Trophoblast cell (in vitro differentiated cells and primary cell): ENCODE data around the gene BNC2.
"Not testable (repeated sequence)": the region's sequence is repeated elsewhere in the genome, so short reads cannot be mapped to it uniquely, and the experiment has no call there.

Experiments used
- DNase-seq, 2 donors: peaks; one replicate each; pipeline ENCODE4 v3.0.0-alpha.2; 2016
- H2AFZ ChIP-seq: 2 replicates; pipeline ENCODE4 v1.6.1; 2013; ENCODE audit warnings: low read length, moderate library complexity, mild to moderate bottlenecking; ENCODE audit not compliant: insufficient read depth, poor library complexity
- H2AK5ac ChIP-seq: 2 replicates; pipeline ENCODE4 v1.6.1; 2013; ENCODE audit warnings: mild to moderate bottlenecking, low read length
- H2BK120ac ChIP-seq: 2 replicates; pipeline ENCODE4 v1.6.1; 2013; ENCODE audit warnings: low read length, mild to moderate bottlenecking, moderate library complexity; ENCODE audit not compliant: insufficient read depth, poor library complexity
- H2BK12ac ChIP-seq: 2 replicates; pipeline ENCODE4 v1.6.1; 2013; ENCODE audit warnings: mild to moderate bottlenecking, low read length, moderate library complexity
- H2BK5ac ChIP-seq: 2 replicates; pipeline ENCODE4 v1.6.1; 2013; ENCODE audit warnings: low read length, low read depth, moderate library complexity, mild to moderate bottlenecking; ENCODE audit not compliant: poor library complexity
- H3K14ac ChIP-seq: 2 replicates; pipeline ENCODE4 v1.6.1; 2013; ENCODE audit warnings: mild to moderate bottlenecking, low read length
- H3K18ac ChIP-seq: 2 replicates; pipeline ENCODE4 v1.6.1; 2013; ENCODE audit warnings: mild to moderate bottlenecking, low read length
- H3K23ac ChIP-seq: 2 replicates; pipeline ENCODE4 v1.6.1; 2013; ENCODE audit warnings: low read length
- H3K27ac ChIP-seq: 2 replicates; pipeline ENCODE4 v1.5.1; 2013; ENCODE audit warnings: low read depth, mild to moderate bottlenecking, inconsistent platforms, low read length, moderate library complexity
- H3K27me3 ChIP-seq: 2 replicates; pipeline ENCODE4 v1.6.1; 2013; ENCODE audit warnings: inconsistent platforms, mild to moderate bottlenecking, low read length, moderate library complexity; ENCODE audit not compliant: insufficient read depth
- H3K36me3 ChIP-seq, 2 experiments: 1 replicate in 1 of 2; 2 replicates in 1 of 2; pipeline ENCODE4 v1.6.1; 2013; ENCODE audit warnings: low read length in 2 of 2, mild to moderate bottlenecking in 2 of 2, moderate library complexity in 1 of 2; ENCODE audit not compliant: insufficient read depth in 2 of 2, control insufficient read depth in 1 of 2
- H3K4ac ChIP-seq: 2 replicates; pipeline ENCODE4 v1.6.1; 2013; ENCODE audit warnings: low read depth, mild to moderate bottlenecking, low read length, moderate library complexity
- H3K4me1 ChIP-seq, 2 experiments: 1 replicate in 1 of 2; 2 replicates in 1 of 2; pipeline ENCODE4 v1.6.1; 2013; ENCODE audit warnings: low read length in 2 of 2, mild to moderate bottlenecking in 2 of 2, moderate library complexity in 1 of 2; ENCODE audit not compliant: insufficient read depth in 2 of 2, control insufficient read depth in 1 of 2
- H3K4me2 ChIP-seq: 2 replicates; pipeline ENCODE4 v1.6.1; 2013; ENCODE audit warnings: inconsistent platforms, mild to moderate bottlenecking, low read length, moderate library complexity
- H3K4me3 ChIP-seq: 2 replicates; pipeline ENCODE4 v1.5.1; 2013; ENCODE audit warnings: mild to moderate bottlenecking, low read depth, low read length, inconsistent platforms
- H3K79me1 ChIP-seq: one replicate; pipeline ENCODE4 v1.6.1; 2013; ENCODE audit warnings: low read length
- H3K79me2 ChIP-seq: 2 replicates; pipeline ENCODE4 v1.6.1; 2013; ENCODE audit warnings: low read length, mild to moderate bottlenecking; ENCODE audit not compliant: control insufficient read depth, insufficient read depth, poor library complexity
- H3K9ac ChIP-seq: 2 replicates; pipeline ENCODE4 v1.6.1; 2013; ENCODE audit warnings: mild to moderate bottlenecking, low read length
- H3K9me3 ChIP-seq: 2 replicates; pipeline ENCODE4 v1.6.1; 2013; ENCODE audit warnings: low read depth, mild to moderate bottlenecking, control low read depth, inconsistent platforms, low read length; ENCODE audit not compliant: insufficient read depth
- H4K12ac ChIP-seq: 2 replicates; pipeline ENCODE4 v1.6.1; 2013; ENCODE audit warnings: low read depth, mild to moderate bottlenecking, low read length, moderate library complexity
- H4K8ac ChIP-seq: 2 replicates; pipeline ENCODE4 v1.6.1; 2013; ENCODE audit warnings: low read depth, mild to moderate bottlenecking, low read length, moderate library complexity
- H4K91ac ChIP-seq: one replicate; pipeline ENCODE4 v1.6.1; 2013; ENCODE audit warnings: low read depth, mild to moderate bottlenecking, low read length, moderate library complexity
- WGBS: extraction: QIAGEN DNeasy Blood & Tissue Kit; methylation state at CpG from one replicate; pipeline ENCODE4 v1.1.7; 2013; ENCODE audit warnings: missing lambda C conversion rate; ENCODE audit not compliant: insufficient read length, insufficient coverage; ENCODE audit errors: extremely low coverage; 5-methylcytosine and 5-hydroxymethylcytosine counted together

Gene BNC2

GRCh38 chr9:16484180-16484579 lies 386.3 kb downstream of the BNC2 start:
- Histone ChIP-seq H2BK5ac (no peak overlapping the region), H4K91ac (no peak overlapping the region), H3K27ac (no peak overlapping the region), H3K4me3 (no peak overlapping the region), H3K79me2 (no peaks in the 10 kb centered on the region), H3K18ac (no peak overlapping the region), H3K27me3 (no peaks in the 10 kb centered on the region), H4K8ac (no peak overlapping the region), H3K4me1 (peaks cover 4 to 11% of the 10 kb centered on the region in 2 experiments), H2BK12ac (no peak overlapping the region), H2AFZ (no peak overlapping the region), H3K14ac (no peak overlapping the region), H3K23ac (no peak overlapping the region), H3K79me1 (peaks cover 5% of the 10 kb centered on the region), H3K9ac (no peak overlapping the region), H2BK120ac (no peak overlapping the region), H3K4me2 (no peak overlapping the region), H3K9me3 (no peaks in the 10 kb centered on the region), H3K36me3 (no peaks in the 10 kb centered on the region), H2AK5ac (no peak overlapping the region), H4K12ac (no peak overlapping the region), H3K4ac (no peak overlapping the region)
- no CpG with 5 or more reads among the region's 5 CpGs for WGBS
- no peak for DNase-seq

GRCh38 chr9:16482764-16483163 lies 387.7 kb downstream of the BNC2 start:
- H3K9ac ChIP-seq = no peak overlapping the region
- WGBS = no CpG with 5 or more reads among the region's 6 CpGs
- no peak overlapping the region for H2AK5ac ChIP-seq
- H4K8ac ChIP-seq = no peak overlapping the region
- H3K79me2 ChIP-seq = no peaks in the 10 kb centered on the region
- H3K9me3 ChIP-seq = no peaks in the 10 kb centered on the region
- no peak overlapping the region for H3K4me3 ChIP-seq
- H3K4me1 ChIP-seq = peaks cover 4 to 14% of the 10 kb centered on the region in 2 experiments
- no peak overlapping the region for H3K14ac ChIP-seq
- no peak overlapping the region for H2BK12ac ChIP-seq
- H4K91ac ChIP-seq = no peak overlapping the region
- H3K79me1 ChIP-seq = peaks cover 8% of the 10 kb centered on the region
- H3K27ac ChIP-seq = no peak overlapping the region
- H3K4me2 ChIP-seq = no peak overlapping the region
- H3K18ac ChIP-seq = no peak overlapping the region
- H3K4ac ChIP-seq = no peak overlapping the region
- no peak overlapping the region for H3K23ac ChIP-seq
- no peak overlapping the region for H2BK120ac ChIP-seq
- H2AFZ ChIP-seq = no peak overlapping the region
- DNase-seq = no peak
- H3K36me3 ChIP-seq = no peaks in the 10 kb centered on the region
- no peaks in the 10 kb centered on the region for H3K27me3 ChIP-seq
- no peak overlapping the region for H4K12ac ChIP-seq
- H2BK5ac ChIP-seq = no peak overlapping the region

GRCh38 chr9:16480584-16480983 lies 389.9 kb downstream of the BNC2 start:
- not testable (repeated sequence) for H3K23ac ChIP-seq, H3K79me2 ChIP-seq, H3K4me3 ChIP-seq, H3K9me3 ChIP-seq, H3K4me1 ChIP-seq, DNase-seq, H2BK120ac ChIP-seq, H3K27ac ChIP-seq, H3K4me2 ChIP-seq, H2AK5ac ChIP-seq, H3K27me3 ChIP-seq, H3K36me3 ChIP-seq, H2AFZ ChIP-seq, H3K14ac ChIP-seq, H3K9ac ChIP-seq, H2BK5ac ChIP-seq, H4K8ac ChIP-seq, H2BK12ac ChIP-seq, H4K12ac ChIP-seq, H3K4ac ChIP-seq, H3K79me1 ChIP-seq, H3K18ac ChIP-seq, H4K91ac ChIP-seq
- WGBS = no CpG with 5 or more reads among the region's 20 CpGs

- Histone ChIP-seq H3K4me2 (no peak overlapping the region), H3K9me3 (no peaks in the 10 kb centered on the region), H3K18ac (no peak overlapping the region), H2AK5ac (no peak overlapping the region), H4K12ac (no peak overlapping the region), H3K4ac (no peak overlapping the region), H3K4me1 (peaks cover 0 to 3% of the 10 kb centered on the region in 2 experiments), H2AFZ (no peak overlapping the region), H3K79me2 (no peaks in the 10 kb centered on the region), H3K79me1 (peaks cover 3% of the 10 kb centered on the region), H3K9ac (no peak overlapping the region), H3K14ac (no peak overlapping the region), H3K23ac (no peak overlapping the region), H2BK120ac (no peak overlapping the region), H3K36me3 (no peaks in the 10 kb centered on the region), H3K27ac (no peak overlapping the region), H4K8ac (no peak overlapping the region), H3K27me3 (no peaks in the 10 kb centered on the region), H4K91ac (no peak overlapping the region), H3K4me3 (no peak overlapping the region), H2BK12ac (no peak overlapping the region), H2BK5ac (no peak overlapping the region)
- no peak for DNase-seq
- no CpG with 5 or more reads among the region's 7 CpGs for WGBS
Observed at GRCh38 chr9:16475996-16476395, 394.5 kb downstream of the BNC2 start.
